SK-N-SH (cell line): ENCODE data around the gene POLA1. TPM values are rescaled to one million over a fixed set of nuclear protein-coding genes. Genes with fewer than 3 reads are reported as not detected.

ENCODE experiments used
- CTCF ChIA-PET: fragments of 300-600, 350-600 bp; formaldehyde crosslinking; extraction: SDS; loops from one replicate; lab custom pipeline; 2021; lab: Yijun Ruan, JAX
- POLR2A ChIA-PET: fragments of 350-600 bp; sonication (Branson Sonifier 250); formaldehyde crosslinking; extraction: SDS; loops from one replicate; lab custom pipeline; 2020; ENCODE audit warnings: antibody characterized with exemption, inconsistent platforms; lab: Yijun Ruan, JAX
- DNase-seq: peaks from one replicate; pipeline ENCODE4 v3.0.0; 2012
- H2AFZ ChIP-seq: fragments of 200-600 bp; sonication (generic); 2 replicates; pipeline ENCODE4 v1.8.1; 2016; ENCODE audit warnings: antibody characterized with exemption, mild to moderate bottlenecking, low read depth
- H3F3A ChIP-seq: fragments of 200-600 bp; sonication (generic); replicated peaks from 2 replicates; pipeline ENCODE3; 2016; ENCODE audit warnings: antibody characterized with exemption, mild to moderate bottlenecking; ENCODE audit not compliant: insufficient read depth
- H3K27ac ChIP-seq, 2 experiments: fragments of 200-500 bp in 1 of 2; fragments of 200-600 bp in 1 of 2; sonication (Bioruptor generic) in 1 of 2; sonication (generic), shearing (Covaris generic) in 1 of 2; 2 replicates each; pipeline versions ENCODE4 v1.5.1 to v1.6.1; 2014 to 2016; ENCODE audit warnings: low read depth in 2 of 2, inconsistent platforms in 1 of 2, low read length in 1 of 2, mild to moderate bottlenecking in 1 of 2, mixed read lengths in 1 of 2
- H3K27me3 ChIP-seq: fragments of 200-600 bp; sonication (generic), shearing (Covaris generic); 2 replicates; pipeline ENCODE4 v1.6.1; 2016; ENCODE audit warnings: mixed run types; ENCODE audit not compliant: insufficient read depth
- H3K36me3 ChIP-seq, 2 experiments: fragments of 200-500 bp in 1 of 2; fragments of 200-600 bp in 1 of 2; sonication (Bioruptor generic) in 1 of 2; sonication (generic) in 1 of 2; replicated peaks in 1 of 2; 2 replicates each; pipeline versions ENCODE3 to v1.5.1; 2014 to 2016; ENCODE audit warnings: low read length in 1 of 2, mild to moderate bottlenecking in 1 of 2; ENCODE audit not compliant: insufficient read depth in 2 of 2, control insufficient read depth in 1 of 2
- H3K4me1 ChIP-seq, 2 experiments: fragments of 200-500 bp in 1 of 2; fragments of 200-600 bp in 1 of 2; sonication (Bioruptor generic) in 1 of 2; sonication (generic), shearing (Covaris generic) in 1 of 2; 2 replicates each; pipeline versions ENCODE4 v1.5.1 to v1.6.1; 2014 to 2016; ENCODE audit warnings: low read depth in 1 of 2, low read length in 1 of 2, mixed run types in 1 of 2; ENCODE audit not compliant: insufficient read depth in 2 of 2, control insufficient read depth in 1 of 2
- H3K4me2 ChIP-seq: fragments of 200-600 bp; sonication (generic), shearing (Covaris generic); 2 replicates; pipeline ENCODE4 v1.6.1; 2017; ENCODE audit warnings: mixed run types
- H3K4me3 ChIP-seq, 2 experiments: fragments of 200-500 bp in 1 of 2; fragments of 200-600 bp in 1 of 2; sonication (Bioruptor generic) in 1 of 2; sonication (generic), shearing (Covaris generic) in 1 of 2; 2 replicates each; pipeline versions ENCODE4 v1.5.1 to v1.8.1; 2014 to 2016; ENCODE audit warnings: low read depth in 2 of 2, inconsistent platforms in 1 of 2, low read length in 1 of 2, mild to moderate bottlenecking in 1 of 2, mixed read lengths in 1 of 2, moderate library complexity in 1 of 2
- H3K79me2 ChIP-seq: fragments of 200-600 bp; sonication (generic); 2 replicates; pipeline ENCODE4 v1.8.1; 2017; ENCODE audit warnings: mild to moderate bottlenecking; ENCODE audit not compliant: insufficient read depth
- H3K9ac ChIP-seq: fragments of 200-600 bp; sonication (generic); 2 replicates; pipeline ENCODE4 v1.6.1; 2017; ENCODE audit warnings: mixed run types
- H3K9me2 ChIP-seq: fragments of 200-600 bp; sonication (generic); 2 replicates; pipeline ENCODE4 v1.6.1; 2017; ENCODE audit warnings: mixed run types
- H3K9me3 ChIP-seq: fragments of 200-600 bp; sonication (generic); 2 replicates; pipeline ENCODE4 v1.6.1; 2017; ENCODE audit warnings: mixed run types, mild to moderate bottlenecking, moderate library complexity
- H4K20me1 ChIP-seq: fragments of 200-600 bp; sonication (generic); 2 replicates; pipeline ENCODE4 v1.6.1; 2017; ENCODE audit warnings: mild to moderate bottlenecking, mixed run types; ENCODE audit not compliant: insufficient read depth
- ELF1 ChIP-seq: IDR thresholded peaks from 2 replicates; pipeline ENCODE4 v1.4.0; 2012
- EP300 ChIP-seq, 2 experiments: IDR thresholded peaks; 2 replicates each; pipeline versions ENCODE4 v1.4.0 to v1.6.1; 2012; ENCODE audit warnings: borderline replicate concordance in 1 of 2, low read depth in 1 of 2, low read length in 1 of 2
- EZH2phosphoT487 ChIP-seq: fragments of 200-600 bp; sonication (generic); IDR thresholded peaks from 2 replicates; pipeline ENCODE4 v1.6.1; 2017; ENCODE audit warnings: low read depth, mixed run types, mild to moderate bottlenecking, antibody characterized with exemption, moderate library complexity, borderline replicate concordance
- GABPA ChIP-seq: IDR thresholded peaks from 2 replicates; pipeline ENCODE4 v1.4.0; 2012; ENCODE audit warnings: low read depth, mild to moderate bottlenecking
- NFIC ChIP-seq: IDR thresholded peaks from 2 replicates; pipeline ENCODE4 v1.4.0; 2012; ENCODE audit warnings: borderline replicate concordance
- RAD21 ChIP-seq: IDR thresholded peaks from 2 replicates; pipeline ENCODE4 v1.6.1; 2012; ENCODE audit warnings: mild to moderate bottlenecking, low read length
- RCOR1 ChIP-seq: fragments of 150-350 bp; IDR thresholded peaks from 2 replicates; pipeline ENCODE4 v1.6.1; 2017; ENCODE audit warnings: antibody characterized with exemption, low read length
- SIN3A ChIP-seq: IDR thresholded peaks from 2 replicates; pipeline ENCODE4 v1.6.1; 2012; ENCODE audit warnings: low read depth, mild to moderate bottlenecking, low read length, moderate library complexity, borderline replicate concordance
- TAF1 ChIP-seq: IDR thresholded peaks from 2 replicates; pipeline ENCODE4 v1.6.1; 2012; ENCODE audit warnings: low read depth, mild to moderate bottlenecking, low read length, moderate library complexity, borderline replicate concordance
- TCF12 ChIP-seq: IDR thresholded peaks from 2 replicates; pipeline ENCODE4 v1.4.0; 2012
- TEAD4 ChIP-seq: IDR thresholded peaks from 2 replicates; pipeline ENCODE4 v1.4.0; 2012; ENCODE audit warnings: mild to moderate bottlenecking, borderline replicate concordance; ENCODE audit not compliant: insufficient read depth
- WGBS: methylation state at CpG from one replicate; pipeline ENCODE4 v1.1.6; 2017; ENCODE audit warnings: low lambda C conversion rate; 5-methylcytosine and 5-hydroxymethylcytosine counted together
- polyA plus RNA-seq, 3 experiments: library from polyadenylated mRNA; depleted of rRNA; stranded (reverse); fragments of >200 nt; gene quantifications; 2 replicates each; pipeline ENCODE4 v1.2.3, GENCODE V29; 2012
- TF ChIP-seq, protein P1 (sequence below): IDR thresholded peaks from 2 replicates; pipeline ENCODE4 v1.4.0; 2012; ENCODE audit warnings: low read depth
- TF ChIP-seq, protein P2 (sequence below): IDR thresholded peaks from 2 replicates; pipeline ENCODE4 v1.4.0; 2012; ENCODE audit warnings: low read depth, borderline replicate concordance
- TF ChIP-seq, protein P3 (sequence below): IDR thresholded peaks from 2 replicates; pipeline ENCODE4 v1.4.0; 2012; ENCODE audit warnings: low read depth, borderline replicate concordance
- TF ChIP-seq, protein P4 (sequence below): fragments of 150-350 bp; IDR thresholded peaks from 2 replicates; pipeline ENCODE4 v1.6.1; 2017; ENCODE audit warnings: antibody characterized with exemption, low read length, low read depth, borderline replicate concordance

POLA1 gene
- polyA plus RNA-seq, 1 of the 3 experiments (the other 2 are of a cell fraction), result 2.8 TPM

DNA sequence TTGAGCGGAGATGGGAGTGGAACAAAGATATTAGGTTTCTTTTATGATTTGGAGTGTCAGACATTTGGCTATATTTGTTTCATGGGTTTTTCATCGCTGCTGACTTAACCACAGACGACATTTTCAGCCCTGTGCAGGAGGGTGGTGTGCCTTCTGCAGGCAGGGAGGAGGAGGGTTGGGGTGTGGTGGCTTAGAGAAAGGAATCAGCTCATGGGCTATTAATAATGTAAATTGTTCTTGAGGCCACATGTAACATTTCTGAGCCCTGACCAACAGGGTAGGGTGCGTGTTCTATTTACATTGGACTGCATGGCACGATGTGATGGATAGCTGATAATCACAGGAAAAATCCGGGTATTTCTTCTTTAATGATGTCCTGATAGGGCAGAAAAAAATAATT is 67.6 kb downstream of the POLA1 start:
- Histone ChIP-seq H2AFZ (no peak overlapping the region), H4K20me1 (no peaks in the 10 kb centered on the region), H3F3A (no peaks in the 10 kb centered on the region), H3K9ac (no peak overlapping the region), H3K9me3 (no peaks in the 10 kb centered on the region), H3K9me2 (no peaks in the 10 kb centered on the region), H3K4me3 (no peak overlapping the region), H3K36me3 (no peaks in the 10 kb centered on the region), H3K4me1 (peaks cover 0 to 5% of the 10 kb centered on the region in 2 experiments; a peak in 3 of 4 replicates), H3K27me3 (no peaks in the 10 kb centered on the region), H3K27ac (no peak overlapping the region), H3K79me2 (no peaks in the 10 kb centered on the region), H3K4me2 (no peak overlapping the region)
- WGBS, result 47% methylated on average over 6 of the region's 6 CpGs
- ChIA-PET CTCF (interaction anchor here (1.5 kb wide), 1 partner anchor 383 kb away, joined by 4 read pairs; no protein-coding TSS in a partner anchor), POLR2A (no interaction called here)
- no peak for TF ChIP-seq SIN3A
- no peak for TF ChIP-seq ELF1
- TF ChIP-seq TEAD4, result no peak
- TF ChIP-seq, protein P1, sequence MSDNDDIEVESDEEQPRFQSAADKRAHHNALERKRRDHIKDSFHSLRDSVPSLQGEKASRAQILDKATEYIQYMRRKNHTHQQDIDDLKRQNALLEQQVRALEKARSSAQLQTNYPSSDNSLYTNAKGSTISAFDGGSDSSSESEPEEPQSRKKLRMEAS, result no peak
- no peak for TF ChIP-seq EP300 (IDR thresholded peaks at IDR 0.05; ENCODE audit: borderline replicate concordance in 1 of 2, low read depth in 1 of 2, low read length in 1 of 2)
- TF ChIP-seq GABPA, result no peak
- no peak for TF ChIP-seq RCOR1
- TF ChIP-seq, protein P2, sequence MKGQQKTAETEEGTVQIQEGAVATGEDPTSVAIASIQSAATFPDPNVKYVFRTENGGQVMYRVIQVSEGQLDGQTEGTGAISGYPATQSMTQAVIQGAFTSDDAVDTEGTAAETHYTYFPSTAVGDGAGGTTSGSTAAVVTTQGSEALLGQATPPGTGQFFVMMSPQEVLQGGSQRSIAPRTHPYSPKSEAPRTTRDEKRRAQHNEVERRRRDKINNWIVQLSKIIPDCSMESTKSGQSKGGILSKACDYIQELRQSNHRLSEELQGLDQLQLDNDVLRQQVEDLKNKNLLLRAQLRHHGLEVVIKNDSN, result no peak
- DNase-seq, result no peak

DNA sequence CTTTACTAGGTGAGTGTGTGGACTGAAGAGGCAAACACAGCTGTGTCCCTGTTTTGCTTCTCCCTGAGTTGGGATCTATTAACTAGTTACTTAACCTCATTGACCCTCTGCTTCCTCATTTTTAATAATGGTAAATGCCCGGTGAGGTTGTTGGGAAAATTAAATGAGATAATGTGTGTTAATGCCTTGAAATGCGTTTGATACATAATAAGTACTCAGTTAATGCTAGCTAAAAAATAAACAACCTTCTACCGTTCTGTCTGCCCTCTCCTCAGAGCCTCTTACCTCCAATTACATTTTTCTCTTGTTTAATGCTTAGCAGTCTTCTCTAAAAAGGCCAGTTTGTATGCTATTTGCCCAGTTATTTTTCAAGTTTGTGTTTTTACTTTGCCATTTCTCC is 70.3 kb downstream of the POLA1 start:
- no peak overlapping the region for H3K4me2 ChIP-seq
- POLR2A ChIA-PET, result no interaction called here
- H3K9me2 ChIP-seq, result no peaks in the 10 kb centered on the region
- no peaks in the 10 kb centered on the region for H4K20me1 ChIP-seq
- no peak for DNase-seq
- H3K27ac ChIP-seq, result no peak overlapping the region
- H3K4me1 ChIP-seq, result peaks cover 0 to 5% of the 10 kb centered on the region in 2 experiments; a peak in 3 of 4 replicates
- no peak overlapping the region for H3K4me3 ChIP-seq
- no peaks in the 10 kb centered on the region for H3K9me3 ChIP-seq
- no peaks in the 10 kb centered on the region for H3F3A ChIP-seq
- no peak for TF ChIP-seq TAF1
- H3K79me2 ChIP-seq, result no peaks in the 10 kb centered on the region
- CTCF ChIA-PET, result interaction anchor here (1.0 to 1.3 kb wide), 3 partner anchors 12 to 97 kb away, joined by 3 to 5 read pairs (median 3); no protein-coding TSS in a partner anchor
- no peaks in the 10 kb centered on the region for H3K27me3 ChIP-seq
- H2AFZ ChIP-seq, result no peak overlapping the region
- 40% methylated on average over 3 of the region's 3 CpGs for WGBS
- H3K9ac ChIP-seq, result no peak overlapping the region
- no peaks in the 10 kb centered on the region for H3K36me3 ChIP-seq

DNA sequence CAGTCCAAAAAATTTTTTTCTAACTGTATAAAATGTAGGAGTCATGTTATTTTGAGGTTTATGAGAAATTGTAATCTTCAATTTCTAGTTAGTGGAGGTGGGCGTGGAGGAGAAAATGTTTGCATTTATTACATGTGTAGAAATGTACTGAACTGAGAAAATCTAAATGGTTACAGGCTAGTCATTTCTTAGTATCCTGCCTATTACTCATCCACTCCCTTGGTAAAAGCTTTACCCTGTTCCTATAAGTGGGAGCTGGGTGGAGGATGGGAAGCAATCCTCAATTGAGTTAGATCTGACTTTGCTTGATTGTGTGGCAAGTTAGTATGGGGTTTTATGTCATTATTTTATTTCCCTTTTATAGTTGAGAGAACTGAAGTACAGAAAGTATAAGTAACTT is 73.8 kb downstream of the POLA1 start:
- H3K27me3 ChIP-seq, result no peaks in the 10 kb centered on the region
- peaks cover 4 to 9% of the 10 kb centered on the region in 2 experiments for H3K36me3 ChIP-seq
- DNase-seq, result no peak
- no peak overlapping the region for H3K9ac ChIP-seq
- H3K4me1 ChIP-seq, result no peaks in the 10 kb centered on the region
- H3K4me2 ChIP-seq, result no peak overlapping the region
- no peaks in the 10 kb centered on the region for H3K9me3 ChIP-seq
- H3K9me2 ChIP-seq, result no peaks in the 10 kb centered on the region
- CTCF ChIA-PET, result interaction anchor here (3.6 kb wide), 1 partner anchor 15 kb away, joined by 19 read pairs; no protein-coding TSS in a partner anchor
- no peak for TF ChIP-seq TEAD4
- TF ChIP-seq TAF1, result no peak
- TF ChIP-seq NFIC, result no peak
- TF ChIP-seq TCF12, result no peak
- TF ChIP-seq, protein P3, sequence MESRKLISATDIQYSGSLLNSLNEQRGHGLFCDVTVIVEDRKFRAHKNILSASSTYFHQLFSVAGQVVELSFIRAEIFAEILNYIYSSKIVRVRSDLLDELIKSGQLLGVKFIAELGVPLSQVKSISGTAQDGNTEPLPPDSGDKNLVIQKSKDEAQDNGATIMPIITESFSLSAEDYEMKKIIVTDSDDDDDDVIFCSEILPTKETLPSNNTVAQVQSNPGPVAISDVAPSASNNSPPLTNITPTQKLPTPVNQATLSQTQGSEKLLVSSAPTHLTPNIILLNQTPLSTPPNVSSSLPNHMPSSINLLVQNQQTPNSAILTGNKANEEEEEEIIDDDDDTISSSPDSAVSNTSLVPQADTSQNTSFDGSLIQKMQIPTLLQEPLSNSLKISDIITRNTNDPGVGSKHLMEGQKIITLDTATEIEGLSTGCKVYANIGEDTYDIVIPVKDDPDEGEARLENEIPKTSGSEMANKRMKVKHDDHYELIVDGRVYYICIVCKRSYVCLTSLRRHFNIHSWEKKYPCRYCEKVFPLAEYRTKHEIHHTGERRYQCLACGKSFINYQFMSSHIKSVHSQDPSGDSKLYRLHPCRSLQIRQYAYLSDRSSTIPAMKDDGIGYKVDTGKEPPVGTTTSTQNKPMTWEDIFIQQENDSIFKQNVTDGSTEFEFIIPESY, result no peak
- TF ChIP-seq EP300 (IDR thresholded peaks at IDR 0.05; ENCODE audit: borderline replicate concordance in 1 of 2, low read depth in 1 of 2, low read length in 1 of 2), result no peak
- TF ChIP-seq, protein P4, sequence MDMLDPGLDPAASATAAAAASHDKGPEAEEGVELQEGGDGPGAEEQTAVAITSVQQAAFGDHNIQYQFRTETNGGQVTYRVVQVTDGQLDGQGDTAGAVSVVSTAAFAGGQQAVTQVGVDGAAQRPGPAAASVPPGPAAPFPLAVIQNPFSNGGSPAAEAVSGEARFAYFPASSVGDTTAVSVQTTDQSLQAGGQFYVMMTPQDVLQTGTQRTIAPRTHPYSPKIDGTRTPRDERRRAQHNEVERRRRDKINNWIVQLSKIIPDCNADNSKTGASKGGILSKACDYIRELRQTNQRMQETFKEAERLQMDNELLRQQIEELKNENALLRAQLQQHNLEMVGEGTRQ, result no peak
- no peak for TF ChIP-seq RAD21
- no peak for TF ChIP-seq EZH2phosphoT487
- no peaks in the 10 kb centered on the region for H3F3A ChIP-seq
- no peaks in the 10 kb centered on the region for H4K20me1 ChIP-seq
- POLR2A ChIA-PET, result no interaction called here
- no peak overlapping the region for H3K27ac ChIP-seq
- no peaks in the 10 kb centered on the region for H3K79me2 ChIP-seq
- no peak overlapping the region for H2AFZ ChIP-seq
- no peak overlapping the region for H3K4me3 ChIP-seq
- 52% methylated on average over 1 of the region's 1 CpG for WGBS
